KMS-11 (cell line): ENCODE results near the gene FUT9.

Source experiments
- H2AFZ ChIP-seq: fragments of 200-600 bp; sonication (generic); 2 replicates; pipeline ENCODE4 v1.6.1; 2016; ENCODE audit warnings: antibody characterized with exemption, mixed run types, low read depth
- H3K27ac ChIP-seq: fragments of 200-600 bp; sonication (generic); 2 replicates; pipeline ENCODE4 v1.6.1; 2016; ENCODE audit warnings: mild to moderate bottlenecking, mixed run types
- H3K27me3 ChIP-seq: fragments of 200-600 bp; sonication (generic); 2 replicates; pipeline ENCODE4 v1.6.1; 2017; ENCODE audit warnings: mild to moderate bottlenecking, low read depth, mixed run types, moderate library complexity; ENCODE audit not compliant: insufficient read depth
- H3K36me3 ChIP-seq: fragments of 200-600 bp; sonication (generic); 2 replicates; pipeline ENCODE4 v1.6.1; 2017; ENCODE audit warnings: mild to moderate bottlenecking, mixed run types; ENCODE audit not compliant: insufficient read depth
- H3K4me1 ChIP-seq: fragments of 200-600 bp; sonication (generic); 2 replicates; pipeline ENCODE4 v1.6.1; 2016; ENCODE audit warnings: mild to moderate bottlenecking, low read depth, mixed run types; ENCODE audit not compliant: poor library complexity, severe bottlenecking
- H3K4me2 ChIP-seq: fragments of 200-600 bp; sonication (generic); 2 replicates; pipeline ENCODE4 v1.7.0; 2016; ENCODE audit warnings: mild to moderate bottlenecking, mixed run types
- H3K4me3 ChIP-seq: fragments of 200-600 bp; sonication (generic); IDR thresholded peaks from 2 replicates; pipeline ENCODE4 v1.6.1; 2017; ENCODE audit warnings: low read depth, low read length, mixed read lengths; ENCODE audit not compliant: insufficient read depth
- H3K79me2 ChIP-seq: fragments of 200-600 bp; sonication (generic); 2 replicates; pipeline ENCODE4 v1.6.1; 2016; ENCODE audit warnings: low read depth, mixed run types; ENCODE audit not compliant: insufficient read depth
- H3K9ac ChIP-seq: fragments of 200-600 bp; sonication (generic); 2 replicates; pipeline ENCODE4 v1.6.1; 2016; ENCODE audit warnings: mild to moderate bottlenecking, mixed run types
- H4K20me1 ChIP-seq: fragments of 200-600 bp; sonication (generic); 2 replicates; pipeline ENCODE4 v1.6.1; 2016; ENCODE audit warnings: mild to moderate bottlenecking, mixed run types; ENCODE audit not compliant: insufficient read depth
- TF ChIP-seq, protein P1 (sequence below): fragments of 200-600 bp; sonication (generic); conservative IDR thresholded peaks from 2 replicates; pipeline ENCODE4 v1.6.1; 2017; ENCODE audit warnings: low read depth, mild to moderate bottlenecking, antibody characterized with exemption, low read length, moderate library complexity, mixed read lengths

Gene FUT9

DNA sequence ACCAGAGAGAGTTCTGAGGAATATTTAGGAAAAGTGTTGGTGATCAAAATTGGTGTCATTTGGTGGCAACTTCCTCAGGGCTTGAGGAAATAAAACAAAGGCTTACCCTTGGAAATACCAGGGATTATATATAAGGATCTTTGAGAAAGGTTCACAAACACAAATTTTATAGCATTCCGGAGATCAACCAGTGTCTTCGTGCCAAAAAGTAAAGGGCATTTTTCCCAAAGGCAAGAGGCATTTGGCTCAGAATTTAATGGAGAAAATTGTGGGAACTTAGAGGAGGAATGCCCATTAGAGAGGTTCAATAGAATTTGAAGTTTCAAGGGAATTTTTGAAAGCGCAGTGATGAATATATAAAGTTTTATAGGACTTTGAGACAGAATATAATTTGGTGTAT is 179.5 kb downstream of the FUT9 start:
- TF ChIP-seq, protein P1, sequence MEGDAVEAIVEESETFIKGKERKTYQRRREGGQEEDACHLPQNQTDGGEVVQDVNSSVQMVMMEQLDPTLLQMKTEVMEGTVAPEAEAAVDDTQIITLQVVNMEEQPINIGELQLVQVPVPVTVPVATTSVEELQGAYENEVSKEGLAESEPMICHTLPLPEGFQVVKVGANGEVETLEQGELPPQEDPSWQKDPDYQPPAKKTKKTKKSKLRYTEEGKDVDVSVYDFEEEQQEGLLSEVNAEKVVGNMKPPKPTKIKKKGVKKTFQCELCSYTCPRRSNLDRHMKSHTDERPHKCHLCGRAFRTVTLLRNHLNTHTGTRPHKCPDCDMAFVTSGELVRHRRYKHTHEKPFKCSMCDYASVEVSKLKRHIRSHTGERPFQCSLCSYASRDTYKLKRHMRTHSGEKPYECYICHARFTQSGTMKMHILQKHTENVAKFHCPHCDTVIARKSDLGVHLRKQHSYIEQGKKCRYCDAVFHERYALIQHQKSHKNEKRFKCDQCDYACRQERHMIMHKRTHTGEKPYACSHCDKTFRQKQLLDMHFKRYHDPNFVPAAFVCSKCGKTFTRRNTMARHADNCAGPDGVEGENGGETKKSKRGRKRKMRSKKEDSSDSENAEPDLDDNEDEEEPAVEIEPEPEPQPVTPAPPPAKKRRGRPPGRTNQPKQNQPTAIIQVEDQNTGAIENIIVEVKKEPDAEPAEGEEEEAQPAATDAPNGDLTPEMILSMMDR, result no peak
- no peak overlapping the region for H3K9ac ChIP-seq
- H4K20me1 ChIP-seq, result no peaks in the 10 kb centered on the region
- H3K79me2 ChIP-seq, result no peaks in the 10 kb centered on the region
- no peak overlapping the region for H2AFZ ChIP-seq
- no peaks in the 10 kb centered on the region for H3K4me1 ChIP-seq
- H3K27ac ChIP-seq, result no peak overlapping the region
- H3K36me3 ChIP-seq, result no peaks in the 10 kb centered on the region
- H3K4me3 ChIP-seq, result no peak overlapping the region
- H3K4me2 ChIP-seq, result no peak overlapping the region
- H3K27me3 ChIP-seq, result no peaks in the 10 kb centered on the region

DNA sequence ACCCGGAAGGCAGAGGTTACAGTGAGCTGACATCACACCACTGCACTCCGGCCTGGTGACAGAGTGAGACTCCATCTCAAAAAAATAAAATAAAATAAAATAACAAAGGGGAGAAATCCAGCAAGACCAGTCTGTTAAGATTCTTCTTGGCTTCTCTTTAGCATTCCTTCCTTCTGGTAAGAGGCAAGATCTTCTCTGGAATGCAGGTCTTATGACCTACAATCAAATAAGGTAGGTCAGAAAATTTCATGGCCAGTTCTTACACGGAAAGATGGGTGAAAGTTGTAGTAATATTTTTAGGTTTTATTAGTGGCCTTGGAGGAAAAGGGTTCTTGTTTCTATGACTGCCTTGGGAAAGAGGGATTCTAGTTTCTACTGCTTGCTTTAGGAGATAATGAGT is 180.9 kb downstream of the FUT9 start:
- H2AFZ ChIP-seq, result no peak overlapping the region
- no peak overlapping the region for H3K4me3 ChIP-seq
- no peaks in the 10 kb centered on the region for H3K27me3 ChIP-seq
- H3K27ac ChIP-seq, result no peak overlapping the region
- no peaks in the 10 kb centered on the region for H3K4me1 ChIP-seq
- no peak overlapping the region for H3K4me2 ChIP-seq
- no peak overlapping the region for H3K9ac ChIP-seq
- H4K20me1 ChIP-seq, result no peaks in the 10 kb centered on the region
- no peaks in the 10 kb centered on the region for H3K36me3 ChIP-seq
- TF ChIP-seq, protein P1, result no peak
- no peaks in the 10 kb centered on the region for H3K79me2 ChIP-seq

DNA sequence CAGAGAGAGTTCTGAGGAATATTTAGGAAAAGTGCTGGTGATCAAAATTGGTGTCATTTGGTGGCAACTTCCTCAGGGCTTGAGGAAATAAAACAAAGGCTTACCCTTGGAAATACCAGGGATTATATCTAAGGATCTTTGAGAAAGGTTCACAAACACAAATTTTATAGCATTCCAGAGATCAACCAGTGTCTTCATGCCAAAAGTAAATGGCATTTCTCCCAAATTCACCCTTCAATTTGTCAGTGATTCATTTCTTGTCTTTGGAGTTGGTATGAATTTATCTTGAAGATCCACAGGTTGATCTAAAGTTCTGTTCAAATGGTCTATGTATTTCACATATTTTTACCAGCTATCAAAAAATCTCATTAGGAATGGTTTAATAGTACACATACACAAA is 181.5 kb downstream of the FUT9 start:
- no peak overlapping the region for H2AFZ ChIP-seq
- H4K20me1 ChIP-seq, result no peaks in the 10 kb centered on the region
- no peaks in the 10 kb centered on the region for H3K79me2 ChIP-seq
- no peak overlapping the region for H3K27ac ChIP-seq
- no peaks in the 10 kb centered on the region for H3K36me3 ChIP-seq
- TF ChIP-seq, protein P1, result no peak
- H3K27me3 ChIP-seq, result no peaks in the 10 kb centered on the region
- no peak overlapping the region for H3K4me3 ChIP-seq
- H3K4me2 ChIP-seq, result no peak overlapping the region
- no peaks in the 10 kb centered on the region for H3K4me1 ChIP-seq
- no peak overlapping the region for H3K9ac ChIP-seq

DNA sequence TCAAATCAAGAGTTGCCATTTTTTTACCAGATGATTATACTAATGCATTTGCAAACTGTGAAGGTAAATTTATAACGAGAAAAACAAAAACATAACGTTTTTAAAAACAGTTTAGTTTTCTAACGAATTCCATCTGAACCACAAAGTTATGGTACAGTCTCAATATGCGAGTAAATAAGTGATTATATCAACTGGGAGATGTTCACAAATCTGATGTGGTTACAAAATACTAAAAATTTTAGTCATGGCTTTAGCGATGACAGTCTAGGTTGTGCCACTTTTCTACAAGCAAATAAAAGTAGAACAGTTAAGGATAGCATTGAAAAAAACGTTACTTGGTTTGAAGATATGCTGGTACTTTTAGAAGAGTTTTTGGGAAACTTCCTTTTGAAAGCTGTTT is 186.8 kb downstream of the FUT9 start:
- H3K4me2 ChIP-seq, result no peak overlapping the region
- H3K36me3 ChIP-seq, result no peaks in the 10 kb centered on the region
- TF ChIP-seq, protein P1, result no peak
- H3K4me3 ChIP-seq, result no peak overlapping the region
- H4K20me1 ChIP-seq, result no peaks in the 10 kb centered on the region
- H3K9ac ChIP-seq, result no peak overlapping the region
- H3K27me3 ChIP-seq, result no peaks in the 10 kb centered on the region
- no peaks in the 10 kb centered on the region for H3K4me1 ChIP-seq
- no peak overlapping the region for H3K27ac ChIP-seq
- H3K79me2 ChIP-seq, result no peaks in the 10 kb centered on the region
- H2AFZ ChIP-seq, result no peak overlapping the region

DNA sequence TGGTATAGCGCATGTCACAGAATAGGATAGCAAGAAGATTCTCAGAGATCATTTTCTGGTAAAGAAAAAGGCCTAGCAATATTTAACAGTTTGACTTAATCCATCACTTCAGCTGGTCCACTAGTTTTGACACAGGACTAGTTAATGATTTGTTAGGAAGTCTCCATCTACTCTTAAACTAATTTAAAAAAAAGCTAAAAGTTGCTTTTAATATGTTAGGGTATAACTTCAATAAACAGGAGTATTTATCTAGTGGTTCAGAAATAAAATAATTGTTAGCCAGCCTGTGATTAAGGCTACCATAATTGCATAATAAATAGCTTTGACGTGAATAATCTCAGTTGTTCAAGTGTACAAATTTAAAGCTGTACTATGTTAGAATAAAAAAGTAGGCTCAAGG is 195.6 kb downstream of the FUT9 start:
- no peak overlapping the region for H2AFZ ChIP-seq
- TF ChIP-seq, protein P1, result no peak
- H3K9ac ChIP-seq, result no peak overlapping the region
- H3K4me3 ChIP-seq, result no peak overlapping the region
- H3K36me3 ChIP-seq, result no peaks in the 10 kb centered on the region
- H3K79me2 ChIP-seq, result no peaks in the 10 kb centered on the region
- no peaks in the 10 kb centered on the region for H4K20me1 ChIP-seq
- H3K27ac ChIP-seq, result no peak overlapping the region
- no peaks in the 10 kb centered on the region for H3K4me1 ChIP-seq
- H3K27me3 ChIP-seq, result no peaks in the 10 kb centered on the region
- H3K4me2 ChIP-seq, result no peak overlapping the region
